Hepatocyte (in vitro differentiated cells): Measurements from ENCODE around the gene SNPH.

Source experiments
- EZH2 ChIP-seq: fragments of 200-600 bp; sonication (generic); IDR thresholded peaks from 2 replicates; pipeline ENCODE4 v1.6.1; 2016; ENCODE audit warnings: antibody characterized with exemption, mild to moderate bottlenecking, borderline replicate concordance
- EZH2phosphoT487 ChIP-seq: fragments of 200-600 bp; sonication (generic); IDR thresholded peaks from one replicate; pipeline ENCODE4 v1.6.1; 2018; ENCODE audit warnings: antibody characterized with exemption, mild to moderate bottlenecking, low read depth, moderate library complexity; ENCODE audit not compliant: unreplicated experiment, severe bottlenecking
- TF ChIP-seq, protein P1 (sequence below): fragments of 200-600 bp; sonication (generic); IDR thresholded peaks from 2 replicates; pipeline ENCODE4 v1.5.1; 2016; ENCODE audit warnings: antibody characterized with exemption, mild to moderate bottlenecking; ENCODE audit not compliant: poor library complexity

DNA sequence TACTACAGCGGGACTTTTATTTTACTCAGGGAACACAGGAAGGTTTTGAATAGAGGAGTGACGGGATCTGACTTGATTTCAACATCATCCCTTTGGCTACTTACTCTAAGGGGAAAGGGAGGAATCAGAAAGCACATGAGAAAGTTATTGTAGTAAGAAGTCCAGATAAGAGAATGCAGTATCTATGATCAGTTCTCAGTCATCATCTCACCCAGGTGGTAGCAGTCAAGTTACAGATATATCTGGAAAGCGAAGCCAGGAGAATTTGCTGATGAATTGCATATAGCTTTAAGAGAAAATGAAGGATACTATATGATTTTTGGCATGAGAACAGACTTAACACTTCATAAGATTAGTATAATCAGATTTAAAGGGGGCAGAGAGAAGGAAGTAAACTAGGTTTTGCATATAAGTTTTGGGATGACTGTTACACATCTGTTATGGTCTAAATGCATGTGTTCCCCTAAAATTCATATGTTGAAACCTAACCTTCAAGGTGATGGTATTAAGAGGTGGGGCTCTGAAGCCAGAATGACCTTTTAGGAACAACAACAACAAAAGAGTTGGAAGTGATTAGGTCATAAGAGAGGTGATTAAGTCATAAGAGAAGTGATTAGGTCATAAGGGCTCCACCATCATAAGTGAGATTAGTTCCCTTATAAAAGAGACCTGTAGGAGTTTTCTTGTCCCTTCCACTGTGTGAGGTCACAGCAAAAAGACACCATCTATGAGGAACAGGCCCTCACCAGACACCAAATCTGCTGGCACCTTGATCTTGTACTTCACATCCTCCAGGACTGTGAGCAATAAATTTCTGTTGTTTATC is 33.6 kb upstream of the SNPH start:
- TF ChIP-seq, protein P1, sequence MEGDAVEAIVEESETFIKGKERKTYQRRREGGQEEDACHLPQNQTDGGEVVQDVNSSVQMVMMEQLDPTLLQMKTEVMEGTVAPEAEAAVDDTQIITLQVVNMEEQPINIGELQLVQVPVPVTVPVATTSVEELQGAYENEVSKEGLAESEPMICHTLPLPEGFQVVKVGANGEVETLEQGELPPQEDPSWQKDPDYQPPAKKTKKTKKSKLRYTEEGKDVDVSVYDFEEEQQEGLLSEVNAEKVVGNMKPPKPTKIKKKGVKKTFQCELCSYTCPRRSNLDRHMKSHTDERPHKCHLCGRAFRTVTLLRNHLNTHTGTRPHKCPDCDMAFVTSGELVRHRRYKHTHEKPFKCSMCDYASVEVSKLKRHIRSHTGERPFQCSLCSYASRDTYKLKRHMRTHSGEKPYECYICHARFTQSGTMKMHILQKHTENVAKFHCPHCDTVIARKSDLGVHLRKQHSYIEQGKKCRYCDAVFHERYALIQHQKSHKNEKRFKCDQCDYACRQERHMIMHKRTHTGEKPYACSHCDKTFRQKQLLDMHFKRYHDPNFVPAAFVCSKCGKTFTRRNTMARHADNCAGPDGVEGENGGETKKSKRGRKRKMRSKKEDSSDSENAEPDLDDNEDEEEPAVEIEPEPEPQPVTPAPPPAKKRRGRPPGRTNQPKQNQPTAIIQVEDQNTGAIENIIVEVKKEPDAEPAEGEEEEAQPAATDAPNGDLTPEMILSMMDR = no peak
- TF ChIP-seq EZH2 = no peak
- no peak for TF ChIP-seq EZH2phosphoT487
